Uterus (tissue), 2 donors: ENCODE measurements around the gene TGFA.

Experiments
- POLR2A ChIP-seq, 2 donors: fragments of 450-650 bp; IDR thresholded peaks; one replicate each; pipeline ENCODE4 v1.6.1; 2016; ENCODE audit warnings: antibody characterized with exemption in 2 of 2, mild to moderate bottlenecking in 1 of 2, moderate library complexity in 1 of 2
- TF ChIP-seq, protein P1 (sequence below), 4 experiments: fragments of 200-600 bp in 2 of 4; fragments of 450-650 bp in 2 of 4; sonication (generic) in 2 of 4; IDR thresholded peaks; one replicate each; pipeline ENCODE4 v1.5.1; 2016 to 2019; ENCODE audit warnings: antibody characterized with exemption in 4 of 4, mild to moderate bottlenecking in 2 of 4, moderate library complexity in 1 of 4

DNA sequence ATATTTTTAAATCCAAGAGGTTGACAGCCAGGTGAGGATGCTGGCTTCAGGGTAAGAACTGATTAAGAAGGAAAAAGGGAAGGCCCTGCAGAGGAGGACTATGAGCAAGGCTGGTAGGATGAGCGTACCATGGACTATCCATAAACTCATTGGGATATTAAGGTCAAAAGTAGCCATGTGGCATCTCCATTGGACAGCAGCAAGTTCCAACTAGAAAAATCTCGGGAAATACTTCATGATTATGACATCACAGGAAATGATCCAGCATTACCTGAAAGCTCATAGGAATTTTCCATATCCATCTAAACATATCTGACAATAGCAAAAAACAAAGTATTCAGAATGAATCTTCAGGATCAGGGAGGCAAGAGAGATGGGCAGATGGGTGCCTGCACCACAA is 34.2 kb downstream of the TGFA start:
- TF ChIP-seq, protein P1, sequence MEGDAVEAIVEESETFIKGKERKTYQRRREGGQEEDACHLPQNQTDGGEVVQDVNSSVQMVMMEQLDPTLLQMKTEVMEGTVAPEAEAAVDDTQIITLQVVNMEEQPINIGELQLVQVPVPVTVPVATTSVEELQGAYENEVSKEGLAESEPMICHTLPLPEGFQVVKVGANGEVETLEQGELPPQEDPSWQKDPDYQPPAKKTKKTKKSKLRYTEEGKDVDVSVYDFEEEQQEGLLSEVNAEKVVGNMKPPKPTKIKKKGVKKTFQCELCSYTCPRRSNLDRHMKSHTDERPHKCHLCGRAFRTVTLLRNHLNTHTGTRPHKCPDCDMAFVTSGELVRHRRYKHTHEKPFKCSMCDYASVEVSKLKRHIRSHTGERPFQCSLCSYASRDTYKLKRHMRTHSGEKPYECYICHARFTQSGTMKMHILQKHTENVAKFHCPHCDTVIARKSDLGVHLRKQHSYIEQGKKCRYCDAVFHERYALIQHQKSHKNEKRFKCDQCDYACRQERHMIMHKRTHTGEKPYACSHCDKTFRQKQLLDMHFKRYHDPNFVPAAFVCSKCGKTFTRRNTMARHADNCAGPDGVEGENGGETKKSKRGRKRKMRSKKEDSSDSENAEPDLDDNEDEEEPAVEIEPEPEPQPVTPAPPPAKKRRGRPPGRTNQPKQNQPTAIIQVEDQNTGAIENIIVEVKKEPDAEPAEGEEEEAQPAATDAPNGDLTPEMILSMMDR (IDR thresholded peaks at IDR 0.05): no peak
- no peak for TF ChIP-seq POLR2A (IDR thresholded peaks at IDR 0.05)
